Activated naive CD8-positive, alpha-beta T cell (primary cell): Measurements from ENCODE around the gene LRP5.

Experiments used
- H3K27ac Mint-ChIP-seq: one replicate; pipeline ENCODE4 v1.8.0; 2021; ENCODE audit warnings: mixed read lengths
- H3K27me3 Mint-ChIP-seq: one replicate; pipeline ENCODE4 v1.8.0; 2021; ENCODE audit warnings: mixed read lengths
- H3K36me3 Mint-ChIP-seq: one replicate; pipeline ENCODE4 v1.8.0; 2021; ENCODE audit warnings: mixed read lengths
- H3K4me1 Mint-ChIP-seq: one replicate; pipeline ENCODE4 v1.8.0; 2021; ENCODE audit warnings: low read depth, mixed read lengths
- H3K4me3 Mint-ChIP-seq: one replicate; pipeline ENCODE4 v1.8.0; 2021; ENCODE audit warnings: mild to moderate bottlenecking, mixed read lengths
- H3K9me3 Mint-ChIP-seq: one replicate; pipeline ENCODE4 v1.8.0; 2021; ENCODE audit warnings: low read depth, mixed read lengths

LRP5 gene

GRCh38 chr11:68401856-68402255 is 89.5 kb downstream of the LRP5 start:
- Mint-ChIP-seq H3K27ac (no peak overlapping the region), H3K27me3 (no peaks in the 10 kb centered on the region), H3K4me1 (no peaks in the 10 kb centered on the region), H3K36me3 (peaks cover under 1% of the 10 kb centered on the region), H3K9me3 (no peaks in the 10 kb centered on the region), H3K4me3 (no peak overlapping the region)

- H3K36me3 Mint-ChIP-seq = peaks cover 2% of the 10 kb centered on the region
- H3K9me3 Mint-ChIP-seq = no peaks in the 10 kb centered on the region
- no peaks in the 10 kb centered on the region for H3K27me3 Mint-ChIP-seq
- no peak overlapping the region for H3K4me3 Mint-ChIP-seq
- no peak overlapping the region for H3K27ac Mint-ChIP-seq
- no peaks in the 10 kb centered on the region for H3K4me1 Mint-ChIP-seq
Observed at GRCh38 chr11:68402355-68403031, 90.1 kb downstream of the LRP5 start.

- no peak overlapping the region for H3K27ac Mint-ChIP-seq
- H3K9me3 Mint-ChIP-seq = no peaks in the 10 kb centered on the region
- no peaks in the 10 kb centered on the region for H3K27me3 Mint-ChIP-seq
- H3K4me1 Mint-ChIP-seq = no peaks in the 10 kb centered on the region
- H3K36me3 Mint-ChIP-seq = peaks cover 2% of the 10 kb centered on the region
- H3K4me3 Mint-ChIP-seq = no peak overlapping the region
Observed at GRCh38 chr11:68403424-68403823, 91.0 kb downstream of the LRP5 start.

- H3K27ac Mint-ChIP-seq = no peak overlapping the region
- no peak overlapping the region for H3K4me3 Mint-ChIP-seq
- H3K27me3 Mint-ChIP-seq = no peaks in the 10 kb centered on the region
- no peaks in the 10 kb centered on the region for H3K4me1 Mint-ChIP-seq
- no peaks in the 10 kb centered on the region for H3K9me3 Mint-ChIP-seq
- peaks cover 2% of the 10 kb centered on the region for H3K36me3 Mint-ChIP-seq
Observed at GRCh38 chr11:68403831-68404230, 91.4 kb downstream of the LRP5 start.

GRCh38 chr11:68406324-68407313 is 94.2 kb downstream of the LRP5 start:
- Mint-ChIP-seq H3K9me3 (no peaks in the 10 kb centered on the region), H3K27ac (no peak overlapping the region), H3K4me1 (no peaks in the 10 kb centered on the region), H3K36me3 (peaks cover 2% of the 10 kb centered on the region), H3K4me3 (no peak overlapping the region), H3K27me3 (no peaks in the 10 kb centered on the region)

- Mint-ChIP-seq H3K27me3 (no peaks in the 10 kb centered on the region), H3K4me1 (no peaks in the 10 kb centered on the region), H3K9me3 (no peaks in the 10 kb centered on the region), H3K36me3 (peaks cover 2% of the 10 kb centered on the region), H3K27ac (no peak overlapping the region), H3K4me3 (no peak overlapping the region)
Observed at GRCh38 chr11:68408512-68408911, 96.1 kb downstream of the LRP5 start.

GRCh38 chr11:68409748-68410344 is 97.5 kb downstream of the LRP5 start:
- no peaks in the 10 kb centered on the region for H3K27me3 Mint-ChIP-seq

GRCh38 chr11:68411501-68411991 is 99.2 kb downstream of the LRP5 start:
- H3K4me1 Mint-ChIP-seq = no peaks in the 10 kb centered on the region
- no peaks in the 10 kb centered on the region for H3K27me3 Mint-ChIP-seq
- H3K4me3 Mint-ChIP-seq = no peak overlapping the region
- no peak overlapping the region for H3K27ac Mint-ChIP-seq
- no peaks in the 10 kb centered on the region for H3K9me3 Mint-ChIP-seq
- H3K36me3 Mint-ChIP-seq = peaks cover 2% of the 10 kb centered on the region

More at GRCh38 chr11:68409748-68410344, 97.5 kb downstream of the LRP5 start:
- no peak overlapping the region for H3K27ac Mint-ChIP-seq
- no peak overlapping the region for H3K4me3 Mint-ChIP-seq
- peaks cover 2% of the 10 kb centered on the region for H3K36me3 Mint-ChIP-seq
- no peaks in the 10 kb centered on the region for H3K4me1 Mint-ChIP-seq
- H3K9me3 Mint-ChIP-seq = no peaks in the 10 kb centered on the region

- Mint-ChIP-seq H3K36me3 (peaks cover 5% of the 10 kb centered on the region), H3K4me3 (no peak overlapping the region), H3K27me3 (no peaks in the 10 kb centered on the region), H3K4me1 (no peaks in the 10 kb centered on the region), H3K9me3 (no peaks in the 10 kb centered on the region), H3K27ac (no peak overlapping the region)
Observed at GRCh38 chr11:68412593-68413475, 100.4 kb downstream of the LRP5 start.

GRCh38 chr11:68413591-68413999 is 101.2 kb downstream of the LRP5 start:
- Mint-ChIP-seq H3K9me3 (no peaks in the 10 kb centered on the region), H3K27me3 (no peaks in the 10 kb centered on the region), H3K4me3 (no peak overlapping the region), H3K36me3 (peaks cover 6% of the 10 kb centered on the region), H3K4me1 (no peaks in the 10 kb centered on the region), H3K27ac (no peak overlapping the region)

- Mint-ChIP-seq H3K9me3 (no peaks in the 10 kb centered on the region), H3K4me1 (no peaks in the 10 kb centered on the region), H3K27ac (no peak overlapping the region), H3K27me3 (no peaks in the 10 kb centered on the region), H3K36me3 (peaks cover 7% of the 10 kb centered on the region), H3K4me3 (no peak overlapping the region)
Observed at GRCh38 chr11:68414496-68415221, 102.3 kb downstream of the LRP5 start.

GRCh38 chr11:68416070-68416578 is 103.7 kb downstream of the LRP5 start:
- Mint-ChIP-seq H3K4me1 (no peaks in the 10 kb centered on the region), H3K27me3 (no peaks in the 10 kb centered on the region), H3K9me3 (no peaks in the 10 kb centered on the region), H3K36me3 (peaks cover 7% of the 10 kb centered on the region), H3K27ac (no peak overlapping the region), H3K4me3 (no peak overlapping the region)

GRCh38 chr11:68418648-68419047 is 106.3 kb downstream of the LRP5 start:
- Mint-ChIP-seq H3K36me3 (peaks cover 7% of the 10 kb centered on the region), H3K27ac (no peak overlapping the region), H3K27me3 (no peaks in the 10 kb centered on the region), H3K4me3 (no peak overlapping the region), H3K4me1 (no peaks in the 10 kb centered on the region), H3K9me3 (no peaks in the 10 kb centered on the region)
